ENCODE data around the gene AMOTL1.

The AMOTL1 gene

DNA sequence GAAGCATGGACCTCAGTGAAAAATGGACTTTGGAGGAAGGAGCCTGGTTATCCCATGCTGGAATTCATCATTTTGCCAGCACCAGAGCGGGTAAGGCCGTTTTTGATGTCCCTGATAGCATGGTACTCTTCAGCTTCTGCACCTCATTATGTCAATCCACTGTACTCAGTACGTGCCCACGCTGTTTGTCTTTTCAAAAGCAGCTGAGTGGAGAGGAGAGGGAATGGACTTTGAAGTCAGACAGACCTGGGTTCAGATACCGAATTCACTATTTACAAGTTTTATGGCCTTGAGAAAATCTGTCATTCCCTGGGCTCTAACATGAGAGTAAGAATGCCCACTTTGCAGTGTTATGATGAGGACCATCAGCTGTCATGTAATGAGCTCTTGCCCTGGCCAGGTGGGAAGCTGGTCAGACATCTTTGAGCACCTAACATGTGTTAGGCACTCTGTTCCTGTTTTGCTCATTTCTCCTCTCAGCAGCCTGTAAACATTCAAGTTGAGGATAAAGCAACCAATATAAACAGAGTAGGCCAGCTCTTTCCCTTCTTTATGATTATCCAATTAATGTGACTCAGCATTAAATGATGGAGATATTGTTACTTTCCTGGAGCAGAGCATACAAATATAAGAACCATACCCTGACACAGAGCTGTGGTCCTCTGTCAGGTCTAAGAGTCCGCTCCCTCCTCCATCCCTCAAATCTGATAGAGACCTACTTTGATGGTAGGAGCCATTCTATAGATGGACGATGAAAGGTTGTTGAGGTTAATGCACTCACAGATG is 39.0 kb upstream of the AMOTL1 start:
- TF ChIP-seq, protein P1, sequence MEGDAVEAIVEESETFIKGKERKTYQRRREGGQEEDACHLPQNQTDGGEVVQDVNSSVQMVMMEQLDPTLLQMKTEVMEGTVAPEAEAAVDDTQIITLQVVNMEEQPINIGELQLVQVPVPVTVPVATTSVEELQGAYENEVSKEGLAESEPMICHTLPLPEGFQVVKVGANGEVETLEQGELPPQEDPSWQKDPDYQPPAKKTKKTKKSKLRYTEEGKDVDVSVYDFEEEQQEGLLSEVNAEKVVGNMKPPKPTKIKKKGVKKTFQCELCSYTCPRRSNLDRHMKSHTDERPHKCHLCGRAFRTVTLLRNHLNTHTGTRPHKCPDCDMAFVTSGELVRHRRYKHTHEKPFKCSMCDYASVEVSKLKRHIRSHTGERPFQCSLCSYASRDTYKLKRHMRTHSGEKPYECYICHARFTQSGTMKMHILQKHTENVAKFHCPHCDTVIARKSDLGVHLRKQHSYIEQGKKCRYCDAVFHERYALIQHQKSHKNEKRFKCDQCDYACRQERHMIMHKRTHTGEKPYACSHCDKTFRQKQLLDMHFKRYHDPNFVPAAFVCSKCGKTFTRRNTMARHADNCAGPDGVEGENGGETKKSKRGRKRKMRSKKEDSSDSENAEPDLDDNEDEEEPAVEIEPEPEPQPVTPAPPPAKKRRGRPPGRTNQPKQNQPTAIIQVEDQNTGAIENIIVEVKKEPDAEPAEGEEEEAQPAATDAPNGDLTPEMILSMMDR (IDR thresholded peaks at IDR 0.05; ENCODE audit: low read depth, low read length), result no peak
- no peak for DNase-seq (ENCODE audit: extremely low read depth, low read depth)

DNA sequence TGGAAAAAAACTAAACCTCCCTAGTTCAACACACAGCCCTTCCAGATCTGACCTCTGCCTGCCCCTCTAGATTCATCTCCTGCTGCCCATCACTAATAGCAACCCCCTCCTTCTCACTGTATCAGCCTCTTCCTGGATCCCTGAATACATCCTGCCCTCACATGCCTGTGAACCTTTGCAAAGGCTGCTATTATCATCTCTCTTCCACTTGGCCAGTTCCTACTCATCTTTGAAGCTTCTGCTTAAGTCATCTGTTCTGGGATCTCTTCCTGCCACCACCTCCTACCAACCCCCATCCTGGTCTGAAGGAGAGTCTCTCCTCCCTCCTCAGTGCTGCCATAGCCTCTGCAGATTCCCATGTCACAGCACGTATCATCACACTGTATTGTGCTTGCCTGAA is 38.0 kb upstream of the AMOTL1 start:
- TF ChIP-seq, protein P1 (IDR thresholded peaks at IDR 0.05; ENCODE audit: low read depth, low read length), result no peak
- DNase-seq (ENCODE audit: extremely low read depth, low read depth), result no peak

DNA sequence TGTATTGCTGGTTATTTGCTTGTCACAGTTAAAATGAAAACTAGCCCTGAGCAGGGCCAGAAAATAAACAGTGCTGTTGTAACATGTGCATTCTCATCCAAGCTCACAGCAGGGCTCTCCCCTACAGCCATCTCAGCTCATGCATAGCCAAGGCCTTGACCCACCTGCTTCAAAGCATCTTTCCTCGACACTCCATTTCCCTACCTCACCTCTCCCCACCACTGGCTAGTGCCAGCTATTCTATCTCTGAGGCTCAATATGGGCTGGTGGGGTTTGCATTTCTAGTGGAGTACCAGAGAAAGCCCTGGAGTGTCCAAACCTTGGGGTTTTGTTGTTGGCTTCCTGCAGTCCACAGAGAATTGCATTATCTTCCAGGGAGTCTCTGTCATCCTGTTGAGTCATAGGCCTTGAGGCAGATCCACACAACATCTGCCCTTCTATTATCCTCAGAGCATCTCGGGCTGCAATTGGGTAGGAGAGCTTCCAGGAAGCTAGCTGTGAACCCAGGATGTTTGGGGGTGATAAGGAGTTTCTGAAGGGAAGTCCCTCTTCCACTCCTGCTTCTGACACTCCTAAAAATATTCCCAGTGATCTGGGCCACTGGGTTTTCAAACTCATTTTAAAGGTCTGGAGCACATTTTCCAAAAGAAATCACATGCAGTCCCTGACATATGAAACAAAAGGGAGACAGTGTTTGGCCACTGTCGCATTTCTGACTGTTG is 36.1 kb upstream of the AMOTL1 start:
- TF ChIP-seq, protein P1 (IDR thresholded peaks at IDR 0.05; ENCODE audit: low read depth, low read length), result no peak

DNA sequence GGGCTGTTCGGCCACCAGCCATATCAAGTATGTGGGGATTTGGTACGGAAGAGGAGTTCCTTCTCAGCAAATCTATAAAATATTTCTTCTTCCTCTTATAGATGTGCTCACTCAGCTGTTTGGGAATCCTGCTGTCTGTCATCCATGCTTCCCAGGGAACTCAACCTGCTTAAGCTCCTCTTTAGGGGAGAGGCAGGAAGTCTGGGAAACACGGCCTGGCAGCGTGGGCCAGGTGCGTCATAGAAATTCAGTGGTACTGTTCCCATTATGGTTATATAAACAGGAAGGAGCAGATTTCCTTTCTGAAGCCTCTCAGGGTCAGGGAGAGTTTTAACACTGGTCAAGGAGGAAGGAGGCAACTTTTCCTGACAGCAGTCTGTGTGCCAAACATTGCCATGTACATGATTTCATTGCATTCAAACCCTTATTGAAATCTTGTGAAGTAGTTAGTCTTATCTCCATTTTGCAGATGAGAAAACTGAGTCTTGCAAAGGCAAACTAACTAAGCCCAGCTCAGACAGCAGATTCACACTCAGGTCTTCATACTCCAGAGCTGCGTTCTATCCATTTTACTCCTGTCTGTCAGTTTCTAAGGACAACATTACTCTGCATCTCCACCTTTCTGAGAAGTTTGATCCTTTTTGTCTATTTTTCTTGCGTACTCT is 35.4 kb upstream of the AMOTL1 start:
- DNase-seq (ENCODE audit: extremely low read depth, low read depth), result peak; percentile 69
- TF ChIP-seq, protein P1 (IDR thresholded peaks at IDR 0.05; ENCODE audit: low read depth, low read length), result no peak

More for the DNA sequence above, 36.1 kb upstream of the AMOTL1 start:
- DNase-seq (ENCODE audit: extremely low read depth, low read depth), result peak; percentile 65

DNA sequence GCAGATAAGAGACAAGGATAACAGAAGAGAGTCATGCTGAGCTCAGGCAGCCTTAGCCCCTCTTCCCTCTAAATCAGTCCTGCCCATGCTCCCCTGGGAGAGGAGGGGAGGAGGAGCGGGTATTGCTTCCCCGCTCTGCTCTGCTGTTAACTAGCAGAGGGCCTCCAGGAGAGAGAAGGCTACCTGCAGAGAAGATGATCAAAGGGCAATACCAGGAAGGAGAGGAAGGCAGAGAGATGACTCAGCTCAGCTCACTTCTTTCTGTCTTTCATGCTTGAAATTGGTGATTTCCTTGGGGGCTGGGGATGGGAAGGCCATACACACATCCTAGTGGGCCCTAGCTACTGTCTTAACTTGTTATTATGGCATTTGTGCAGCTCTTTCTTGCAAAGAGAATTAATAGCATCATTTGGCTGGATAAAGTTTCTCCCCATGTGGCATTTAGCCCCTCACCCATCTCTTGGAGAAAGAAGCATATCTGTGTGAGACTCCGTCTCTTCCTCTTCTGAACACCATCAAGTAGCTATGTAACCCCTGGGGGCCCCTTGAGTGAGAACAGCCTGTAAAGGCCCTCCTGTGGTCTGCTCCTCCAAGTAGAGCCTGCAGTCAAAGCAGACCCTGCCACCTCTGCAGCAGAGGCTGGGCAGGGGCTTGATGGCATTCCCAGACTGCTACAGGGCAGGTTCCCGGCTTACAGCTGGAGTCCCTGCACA is 33.4 kb upstream of the AMOTL1 start:
- no peak for DNase-seq (ENCODE audit: extremely low read depth, low read depth)
- TF ChIP-seq, protein P1 (IDR thresholded peaks at IDR 0.05; ENCODE audit: low read depth, low read length), result no peak

DNA sequence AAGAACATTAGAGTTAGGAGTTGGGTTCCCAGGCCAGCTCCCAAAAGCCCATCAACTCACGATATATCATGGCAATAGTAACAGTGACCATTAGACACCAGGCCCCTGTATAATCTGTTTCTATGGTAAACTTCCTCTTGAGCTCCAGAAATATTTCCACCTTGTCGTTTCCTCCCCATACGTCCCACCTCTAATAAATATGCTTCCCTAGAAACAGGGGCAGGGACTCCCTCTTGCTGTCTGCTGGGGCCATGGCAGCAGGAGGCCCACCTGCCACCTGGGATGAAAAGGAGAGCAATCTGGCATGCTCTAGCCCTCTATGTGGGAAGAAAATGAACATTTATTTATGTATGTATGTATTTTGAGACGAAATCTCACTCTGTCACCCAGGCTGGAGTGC is 32.2 kb upstream of the AMOTL1 start:
- TF ChIP-seq, protein P1 (IDR thresholded peaks at IDR 0.05; ENCODE audit: low read depth, low read length), result no peak
- DNase-seq (ENCODE audit: extremely low read depth, low read depth), result no peak

Data from AG09319 (cell line).